HG03196 (cell line): Measurements from ENCODE around the gene NT5C2.
"Not testable (repeated sequence)": the region's sequence is repeated elsewhere in the genome, so short reads cannot be mapped to it uniquely, and the experiment has no call there.

Source experiments
- ATAC-seq: cut with Tn5 transposase; IDR thresholded peaks from one replicate; pipeline ENCODE4 v1.9.1; 2021; ENCODE audit not compliant: unreplicated experiment

The NT5C2 gene

DNA sequence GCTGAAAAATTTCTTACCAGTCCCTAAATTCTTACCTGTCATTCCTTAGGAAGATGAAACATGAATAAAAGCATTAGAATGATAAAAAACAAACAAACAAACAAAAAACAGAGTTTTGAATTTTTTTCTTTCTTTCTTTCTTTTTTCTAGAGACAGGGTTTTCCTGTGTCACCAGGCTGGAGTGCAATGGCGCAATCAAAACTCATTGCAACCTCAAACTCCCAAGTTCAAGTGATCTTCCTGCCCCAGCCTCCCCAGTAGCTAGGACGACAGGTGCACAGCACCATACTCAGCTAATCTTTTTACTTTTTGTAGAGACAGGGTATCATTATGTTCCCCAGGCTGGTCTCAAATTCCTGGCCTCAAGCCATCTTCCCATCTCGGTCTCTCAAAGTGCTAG, 26.5 kb downstream of the NT5C2 start:
- no peak for ATAC-seq

DNA sequence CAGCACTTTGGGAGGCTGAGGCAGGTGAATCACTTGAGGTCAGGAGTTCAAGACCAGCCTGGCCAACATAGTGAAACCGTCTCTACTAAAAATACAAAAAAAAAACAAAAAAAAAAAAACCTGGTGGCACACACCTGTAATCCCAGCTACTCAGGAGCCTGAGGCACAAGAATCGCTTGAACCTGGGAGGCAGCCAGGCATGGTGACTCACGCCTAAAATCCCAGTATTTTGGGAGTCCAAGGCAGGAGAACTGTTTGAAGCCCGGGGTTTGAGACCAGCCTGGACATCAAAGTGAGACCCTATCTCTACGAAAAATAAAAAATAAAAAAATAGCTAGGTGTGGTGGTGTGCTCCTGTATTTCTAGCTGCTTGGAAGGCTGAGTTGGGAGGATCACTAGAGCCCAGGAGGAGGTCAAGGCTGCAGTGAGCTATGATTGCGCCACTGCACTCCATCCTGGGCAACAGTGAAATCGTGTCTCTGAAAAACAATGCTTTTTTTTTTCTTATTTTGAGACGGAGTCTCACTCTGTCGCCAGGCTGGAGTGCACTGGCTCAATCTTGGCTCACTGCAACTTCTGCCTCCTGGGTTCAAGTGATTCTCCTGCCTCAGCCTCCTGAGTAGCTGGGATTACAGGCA, 29.2 kb downstream of the NT5C2 start:
- ATAC-seq, result not testable (repeated sequence)

DNA sequence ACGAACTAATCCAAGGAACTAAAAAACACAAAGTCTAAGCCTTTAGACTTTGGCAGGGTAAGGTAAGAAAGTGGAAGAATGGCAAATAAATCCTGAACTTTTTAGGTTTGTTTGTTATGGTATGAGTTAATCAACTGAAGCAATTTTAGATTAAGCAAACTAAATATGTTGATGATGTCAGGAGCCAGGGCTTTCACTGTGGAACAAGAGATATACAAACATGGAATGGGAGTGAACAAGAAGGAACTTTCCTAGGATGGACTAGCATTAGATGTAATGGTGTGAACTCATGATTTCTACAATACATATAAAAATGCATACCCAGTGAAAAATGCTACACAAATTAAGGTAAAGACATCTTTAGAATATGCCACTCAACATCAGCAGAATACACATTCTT, 35.8 kb downstream of the NT5C2 start:
- ATAC-seq, result no peak

DNA sequence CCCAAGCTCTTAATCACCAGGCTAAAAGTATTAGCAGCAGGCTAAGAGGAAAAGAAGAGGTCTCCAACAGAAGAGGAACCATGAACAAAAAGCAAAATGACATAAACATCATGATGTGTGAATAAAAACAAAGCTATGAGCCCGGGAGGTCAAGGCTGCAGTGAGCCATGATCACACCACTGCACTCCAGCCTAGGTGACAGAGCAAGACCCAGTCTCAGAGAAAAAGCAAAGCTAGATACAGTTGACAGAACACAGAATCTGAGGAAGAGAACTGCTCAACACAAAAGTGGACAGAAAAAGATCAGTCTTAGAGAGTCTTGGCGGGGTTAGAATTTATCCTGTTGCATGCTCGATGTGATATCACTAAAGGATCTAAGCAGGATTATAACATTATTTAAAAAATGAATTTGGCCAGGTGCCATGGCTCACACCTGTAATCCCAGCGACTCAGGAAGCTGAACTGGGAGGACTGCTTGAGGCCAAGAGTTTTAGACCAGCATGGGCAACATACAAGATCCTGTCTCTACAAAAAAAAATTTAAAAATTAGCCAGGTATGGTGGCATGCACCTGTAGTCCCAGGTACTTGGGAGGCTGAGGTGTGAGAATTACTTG, 37.5 kb downstream of the NT5C2 start:
- ATAC-seq, result no peak

DNA sequence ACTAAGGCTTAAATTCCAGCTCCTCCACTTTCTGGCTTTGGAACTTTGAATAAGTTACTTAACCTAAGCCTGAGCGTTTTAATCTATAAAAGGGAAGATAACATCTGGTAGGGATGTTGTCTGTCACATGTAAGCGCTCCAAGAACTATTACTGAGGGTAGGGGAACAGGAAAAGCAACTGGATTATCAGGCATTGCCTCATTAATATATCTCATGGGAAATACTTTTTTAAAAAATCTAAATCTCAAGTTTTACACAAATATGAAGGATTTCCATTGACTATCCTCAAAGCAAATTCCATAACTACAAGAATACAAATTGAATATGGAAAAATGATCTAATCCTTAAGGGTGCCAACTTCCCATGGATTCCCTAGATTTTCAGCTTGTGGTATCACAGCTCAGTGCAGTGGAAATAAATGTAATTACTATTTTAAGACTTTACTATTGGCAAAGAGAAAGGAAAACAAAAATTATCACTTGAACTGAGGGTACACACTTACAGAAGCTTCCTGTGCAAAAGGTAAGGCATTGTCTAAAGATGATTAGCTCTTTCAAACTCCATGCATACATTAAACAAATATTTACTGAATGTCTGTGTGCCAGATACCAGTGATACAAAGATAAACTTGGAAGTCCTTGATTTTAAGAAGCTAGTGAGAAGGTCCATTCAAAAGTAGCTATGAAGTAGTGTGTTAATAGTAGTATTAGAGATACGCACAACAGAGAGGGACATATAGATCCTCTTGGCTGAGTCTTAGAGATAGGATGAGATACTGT, 38.4 kb downstream of the NT5C2 start:
- ATAC-seq, result no peak

DNA sequence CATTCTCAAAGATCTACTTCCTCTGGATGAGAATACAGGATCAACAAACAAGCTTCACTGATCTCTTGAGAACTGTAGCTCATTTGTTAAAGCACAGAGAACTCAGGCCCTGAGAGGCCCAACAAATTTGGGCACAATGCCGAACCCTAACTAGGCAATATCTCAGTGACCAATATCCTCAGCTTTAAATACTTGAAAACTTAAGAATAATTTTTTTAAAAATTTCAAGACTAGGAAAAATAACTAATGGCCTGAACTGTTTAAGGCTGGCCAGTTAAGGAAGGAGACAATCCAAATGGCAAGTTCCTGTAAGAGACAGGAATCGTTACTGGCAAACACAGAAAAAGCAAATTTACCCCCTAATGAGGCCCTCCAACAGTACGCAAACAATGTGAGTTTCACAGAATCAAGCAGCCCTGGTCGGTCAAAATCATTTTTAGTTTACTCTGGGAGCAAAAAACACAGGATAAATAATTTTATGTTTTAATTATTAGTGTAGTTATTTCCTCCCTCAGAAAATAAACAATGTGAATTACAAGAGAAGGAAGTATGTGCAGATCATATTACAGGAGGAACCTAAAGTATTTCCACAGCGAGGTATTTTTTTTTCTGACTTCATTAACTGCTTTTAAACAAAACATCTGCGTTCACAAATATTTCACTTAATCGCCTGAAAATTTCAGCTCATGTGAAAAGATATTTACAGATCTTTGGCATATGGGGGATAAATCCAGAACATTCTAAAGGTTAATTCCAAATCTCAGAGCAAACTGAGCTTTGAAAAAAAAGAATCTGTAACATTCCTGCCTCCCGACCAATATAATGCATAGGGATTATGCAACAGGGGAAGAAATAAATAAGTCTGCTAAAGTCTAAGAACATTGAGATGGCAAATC, 39.5 kb downstream of the NT5C2 start:
- ATAC-seq, result no peak

DNA sequence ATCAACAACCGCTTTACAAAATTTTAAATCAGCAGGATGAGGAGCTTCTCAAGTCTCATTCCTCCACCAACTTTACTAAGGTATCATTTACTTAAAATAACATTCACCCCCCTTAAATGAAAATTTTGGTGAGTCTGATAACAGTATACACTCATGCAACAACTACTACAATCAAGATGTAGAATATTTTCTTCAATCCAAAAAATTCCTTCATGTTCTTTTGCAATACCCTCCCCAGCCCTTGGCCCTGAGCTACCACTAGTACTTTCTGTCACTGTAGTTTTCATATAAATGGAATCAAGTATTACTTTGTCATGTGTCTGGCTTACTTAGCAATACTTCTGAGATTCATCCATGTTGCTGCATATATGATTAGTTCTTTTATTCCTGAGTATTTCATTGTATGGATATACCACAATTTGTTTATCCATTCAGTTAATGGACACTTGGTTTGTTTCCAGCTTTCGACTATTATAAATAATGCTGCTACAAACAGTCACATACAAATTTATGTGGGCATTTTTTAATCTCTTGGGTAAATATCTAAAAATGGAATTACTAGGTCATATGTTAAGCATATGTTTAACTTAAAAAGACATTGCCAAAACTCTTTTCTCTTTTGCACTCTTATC, 43.0 kb downstream of the NT5C2 start:
- no peak for ATAC-seq

DNA sequence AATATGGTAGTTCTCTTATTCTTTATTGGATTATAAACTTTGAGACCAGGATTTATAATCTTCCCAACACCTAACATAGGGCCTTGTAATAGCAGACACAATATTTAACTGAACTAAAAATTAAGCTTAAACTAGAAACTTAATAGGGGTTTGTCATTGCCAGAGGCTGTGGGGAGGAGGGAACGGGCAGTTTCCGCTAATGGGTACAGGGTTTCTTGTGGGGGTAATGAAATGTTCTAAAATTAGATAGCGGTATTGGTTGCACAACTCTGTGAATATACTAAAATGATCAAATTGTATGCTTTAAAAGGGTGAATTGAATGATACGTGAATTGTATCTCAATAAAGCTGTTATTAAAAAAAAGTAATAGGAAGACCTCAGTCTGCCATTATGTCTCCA, 45.4 kb downstream of the NT5C2 start:
- no peak for ATAC-seq

DNA sequence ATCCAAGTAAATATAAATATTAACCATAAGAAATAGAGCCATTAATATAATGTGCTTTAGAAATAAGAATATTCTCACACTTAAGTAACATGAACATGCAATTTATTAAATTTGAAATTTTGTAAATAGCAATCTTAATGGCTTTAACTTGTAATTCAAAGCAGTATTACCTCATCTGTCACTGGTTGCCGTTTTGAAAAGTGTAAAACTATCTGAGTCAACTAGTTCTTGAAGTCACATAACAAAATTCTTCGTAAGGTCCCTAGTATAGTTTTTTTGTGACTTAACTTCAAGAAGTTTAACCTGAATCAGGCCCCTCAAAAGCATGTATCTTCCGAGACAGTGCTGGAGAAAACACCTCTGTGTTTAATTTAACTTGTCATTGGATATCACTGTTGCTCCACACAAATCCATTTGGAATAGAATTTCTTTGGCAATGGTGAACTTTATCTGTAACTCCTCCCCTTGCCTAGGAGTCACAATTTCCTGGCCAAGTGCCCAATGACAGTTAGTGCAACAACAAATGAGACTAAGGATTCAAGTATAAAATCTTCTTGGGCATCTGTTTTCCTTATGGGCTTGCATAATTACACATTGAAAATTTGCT, 47.1 kb downstream of the NT5C2 start:
- no peak for ATAC-seq

DNA sequence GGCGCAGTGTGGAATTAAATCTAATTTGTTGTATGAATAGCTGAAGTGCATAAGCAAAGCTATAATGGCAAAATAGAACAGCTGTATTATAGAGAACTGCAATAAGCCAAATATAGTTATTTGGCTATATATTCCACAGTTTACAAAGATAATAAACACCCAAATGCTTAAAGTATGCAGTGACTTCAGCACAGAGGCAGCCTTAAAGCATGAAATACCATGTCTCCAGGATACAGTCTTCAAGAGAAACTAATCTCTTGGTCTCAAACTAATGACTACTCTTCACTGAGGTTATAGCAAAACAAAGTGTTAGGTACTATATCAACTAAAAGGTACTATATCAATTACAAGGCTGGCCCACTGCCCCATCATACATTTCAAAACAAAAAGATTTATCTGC, 48.0 kb downstream of the NT5C2 start:
- no peak for ATAC-seq

DNA sequence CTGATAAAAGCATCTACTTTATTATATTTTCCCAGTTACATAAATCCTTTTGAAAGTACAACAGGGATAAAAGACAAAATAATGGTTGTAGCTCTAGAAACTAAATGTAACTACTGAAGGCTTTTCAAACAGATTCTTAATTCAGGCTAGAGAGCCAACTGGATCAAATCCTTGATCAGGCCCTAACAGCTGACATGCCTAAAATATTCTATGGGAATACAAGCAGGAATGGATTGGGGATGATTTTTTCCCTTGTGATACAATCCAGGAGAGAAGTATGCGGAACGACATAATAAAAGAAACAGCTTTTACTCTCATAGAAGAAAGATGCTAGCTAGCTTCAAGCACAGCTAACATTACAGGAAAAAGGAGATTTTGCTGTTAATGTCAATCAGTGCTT, 49.0 kb downstream of the NT5C2 start:
- ATAC-seq, result no peak

DNA sequence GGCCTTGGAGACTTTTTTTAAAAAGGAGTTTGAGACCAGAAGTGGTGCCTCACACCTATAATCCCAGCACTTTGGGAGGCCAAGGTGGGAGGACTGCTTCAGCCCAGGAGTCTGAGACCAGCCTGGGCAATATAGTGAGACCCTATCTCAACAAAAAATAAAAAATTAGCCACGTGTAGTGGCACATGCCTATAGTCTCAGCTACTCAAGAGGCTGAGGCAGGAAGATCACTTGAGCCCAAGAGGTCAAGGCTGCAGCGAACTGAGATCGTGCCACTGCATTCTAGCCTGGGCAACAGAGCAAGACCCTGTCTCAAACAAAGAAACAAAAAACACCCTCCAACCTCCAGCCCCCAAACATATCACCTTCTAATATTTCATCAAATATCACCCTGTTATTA, 49.4 kb downstream of the NT5C2 start:
- ATAC-seq, result not testable (repeated sequence)

DNA sequence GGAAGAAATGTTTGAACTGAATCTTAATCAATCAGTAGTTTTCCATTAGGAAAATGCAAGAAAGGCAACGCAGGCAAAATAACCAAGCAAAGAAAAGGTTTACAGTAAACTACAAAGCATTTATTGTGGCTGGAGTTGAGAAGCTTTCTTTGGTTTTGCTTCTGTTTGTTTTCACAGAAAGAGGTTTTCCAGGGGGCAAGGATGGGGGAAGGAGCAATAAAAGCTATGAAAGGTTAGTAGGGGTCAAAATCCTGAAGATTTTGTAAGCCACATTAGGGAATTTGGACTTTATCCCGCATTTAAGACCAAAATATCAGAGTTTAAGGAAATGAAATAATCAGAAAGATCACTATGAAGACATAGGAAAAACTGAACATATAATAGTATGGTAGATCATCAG, 51.1 kb downstream of the NT5C2 start:
- ATAC-seq, result no peak

DNA sequence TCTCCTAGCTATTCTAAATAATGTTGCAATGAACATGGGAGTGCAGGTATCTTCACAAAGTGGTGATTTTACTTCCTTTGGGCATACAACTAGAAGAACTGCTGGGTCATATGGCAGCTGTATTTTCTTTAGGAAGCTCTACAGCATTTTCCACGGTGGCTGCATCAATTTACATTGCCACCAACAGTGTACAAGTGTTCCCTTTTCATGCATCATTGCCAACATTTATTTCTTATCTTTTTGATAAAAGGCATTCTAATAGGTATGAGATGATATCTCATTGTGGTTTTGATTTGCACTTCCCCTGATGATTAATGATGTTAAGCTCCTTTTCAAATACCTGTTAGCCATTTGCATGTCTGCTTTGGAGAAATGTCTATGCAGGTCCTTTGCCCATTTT, 52.6 kb downstream of the NT5C2 start:
- ATAC-seq, result no peak

DNA sequence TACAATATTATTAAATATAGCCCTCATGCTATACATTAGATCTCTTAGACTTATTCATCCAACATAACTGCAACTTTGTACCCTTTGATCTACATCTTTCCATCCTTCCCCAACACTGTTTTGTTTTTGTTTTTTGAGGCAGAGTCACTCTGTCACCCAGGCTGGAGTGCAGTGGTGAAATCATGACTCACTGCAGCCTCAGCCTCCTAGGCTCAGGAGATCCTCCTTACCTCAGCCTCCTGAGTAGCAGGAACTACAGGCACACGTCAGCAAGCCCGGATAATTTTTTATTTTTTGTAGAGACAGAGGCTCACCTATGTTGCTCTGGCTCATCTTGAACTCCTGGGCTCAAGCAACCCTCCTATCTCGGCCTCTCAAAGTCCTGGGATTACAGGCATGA, 53.3 kb downstream of the NT5C2 start:
- ATAC-seq, result no peak

DNA sequence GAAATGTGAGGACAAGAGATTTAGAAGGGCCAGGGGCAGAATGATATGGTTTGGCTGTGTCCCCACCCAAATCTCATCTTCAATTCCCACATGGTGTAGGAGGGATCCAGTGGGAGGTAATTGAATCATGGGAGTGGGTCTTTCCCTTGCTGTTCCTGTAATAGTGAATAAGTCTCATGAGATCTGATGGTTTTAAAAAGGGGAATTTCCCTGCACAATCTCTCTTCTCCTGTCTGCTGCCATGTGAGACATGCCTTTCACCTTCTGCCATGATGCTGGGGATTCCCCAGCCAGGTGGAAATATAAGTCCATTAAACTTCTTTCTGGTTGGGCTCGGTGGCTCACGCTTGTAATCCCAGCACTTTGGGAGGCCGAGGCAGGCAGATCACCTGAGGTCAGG, 57.9 kb downstream of the NT5C2 start:
- ATAC-seq, result not testable (repeated sequence)

DNA sequence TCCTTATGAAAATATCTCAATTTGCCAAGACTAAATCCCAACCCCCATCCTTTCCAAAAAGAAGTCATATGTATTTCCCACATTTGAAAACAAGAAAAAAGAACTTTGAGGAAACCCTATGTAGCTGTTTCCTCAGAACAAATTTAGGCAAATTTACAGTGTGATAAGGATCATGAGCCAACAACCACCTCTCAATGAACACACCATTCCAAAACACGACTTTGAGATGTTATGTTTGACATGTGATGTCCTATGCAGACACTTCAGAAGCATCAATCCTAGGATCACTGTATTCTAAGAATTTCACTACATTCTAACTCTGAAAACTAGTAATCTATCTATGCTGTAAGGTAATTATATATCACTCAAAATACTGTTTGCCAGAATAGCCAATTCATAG, 62.2 kb downstream of the NT5C2 start:
- no peak for ATAC-seq

DNA sequence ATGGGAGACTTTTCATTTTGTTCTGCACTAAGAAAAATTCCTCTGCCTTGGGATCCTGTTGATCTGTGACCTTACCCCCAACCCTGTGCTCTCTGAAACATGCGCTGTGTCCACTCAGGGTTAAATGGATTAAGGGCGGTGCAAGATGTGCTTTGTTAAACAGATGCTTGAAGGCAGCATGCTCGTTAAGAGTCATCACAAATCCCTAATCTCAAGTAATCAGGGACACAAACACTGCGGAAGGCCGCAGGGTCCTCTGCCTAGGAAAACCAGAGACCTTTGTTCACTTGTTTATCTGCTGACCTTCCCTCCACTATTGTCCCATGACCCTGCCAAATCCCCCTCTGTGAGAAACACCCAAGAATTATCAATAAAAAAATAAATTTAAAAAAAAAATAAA, 62.9 kb downstream of the NT5C2 start:
- ATAC-seq, result not testable (repeated sequence)

DNA sequence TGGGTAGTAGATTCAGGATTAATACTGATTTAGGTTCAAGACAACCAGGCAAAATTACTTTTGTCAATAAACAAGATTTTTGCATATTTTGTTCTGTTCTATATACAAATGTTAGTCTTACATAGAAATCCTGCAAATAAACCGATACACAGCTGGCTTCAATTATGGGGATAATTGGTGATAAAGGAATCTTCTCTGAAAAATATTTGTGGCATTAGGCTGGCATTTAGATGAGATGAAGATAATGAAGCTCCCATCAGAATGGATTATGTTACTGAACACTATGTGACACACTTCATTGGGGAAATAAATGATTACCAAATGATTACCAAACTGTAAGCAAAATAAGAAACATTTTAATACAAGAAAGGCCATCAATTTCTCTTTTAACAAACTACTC, 65.8 kb downstream of the NT5C2 start:
- ATAC-seq, result no peak
